Measurements from ENCODE around the gene DNAH1.

Gene DNAH1

DNA sequence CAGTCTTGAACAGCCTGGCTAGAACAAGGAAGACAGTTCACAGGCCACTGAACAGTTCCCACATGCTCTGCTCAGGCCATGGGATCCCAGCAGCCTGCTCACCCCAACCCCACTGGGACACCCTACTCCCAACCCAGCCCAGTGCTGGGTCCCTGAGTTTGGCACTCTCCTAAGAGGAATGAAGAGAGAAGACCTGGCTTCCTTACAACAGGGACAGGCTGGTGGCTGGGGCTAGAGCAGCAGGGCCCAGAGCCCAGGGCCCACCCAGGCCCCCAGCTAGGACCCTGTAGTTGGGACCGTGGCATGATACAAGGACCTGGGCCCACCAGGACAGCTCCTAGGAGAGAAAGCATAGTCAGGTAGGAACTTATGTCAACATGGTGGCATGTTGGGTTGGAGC, 85.4 kb downstream of the DNAH1 start:
- peaks cover under 1% of the 10 kb centered on the region for H3K4me1 Mint-ChIP-seq (ENCODE audit: low read depth)
- no peak overlapping the region for H3K4me3 Mint-ChIP-seq
- H3K9me3 Mint-ChIP-seq (ENCODE audit: low read depth): no peaks in the 10 kb centered on the region
- no peaks in the 10 kb centered on the region for H3K27me3 Mint-ChIP-seq
- H3K36me3 Mint-ChIP-seq: no peaks in the 10 kb centered on the region
- no peak overlapping the region for H3K27ac Mint-ChIP-seq

DNA sequence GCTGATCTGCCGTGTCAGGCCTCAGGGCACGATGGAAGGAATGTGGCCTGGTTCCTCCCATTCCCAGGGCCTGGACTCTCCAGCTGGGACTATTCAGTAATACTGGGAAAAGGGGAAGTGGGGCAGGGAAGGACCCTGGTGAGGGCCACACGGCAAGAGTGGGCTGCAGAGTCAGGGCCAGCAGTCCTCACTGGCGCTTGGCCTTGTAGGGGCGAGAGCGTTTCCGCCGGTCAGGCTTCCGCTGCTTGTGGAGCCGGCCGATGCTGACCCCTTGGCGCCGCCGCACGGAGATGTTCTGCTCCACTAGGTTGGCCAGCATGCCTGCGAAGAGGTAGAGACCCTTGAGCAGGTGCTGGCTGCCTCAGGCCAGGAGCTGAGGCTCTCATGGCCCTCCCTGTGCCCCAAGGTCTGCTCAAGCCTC, 86.0 kb downstream of the DNAH1 start:
- no peak overlapping the region for H3K4me3 Mint-ChIP-seq
- H3K4me1 Mint-ChIP-seq (ENCODE audit: low read depth): peaks cover 4% of the 10 kb centered on the region
- H3K27ac Mint-ChIP-seq: no peak overlapping the region
- H3K9me3 Mint-ChIP-seq (ENCODE audit: low read depth): no peaks in the 10 kb centered on the region
- H3K27me3 Mint-ChIP-seq: no peaks in the 10 kb centered on the region
- H3K36me3 Mint-ChIP-seq: no peaks in the 10 kb centered on the region

DNA sequence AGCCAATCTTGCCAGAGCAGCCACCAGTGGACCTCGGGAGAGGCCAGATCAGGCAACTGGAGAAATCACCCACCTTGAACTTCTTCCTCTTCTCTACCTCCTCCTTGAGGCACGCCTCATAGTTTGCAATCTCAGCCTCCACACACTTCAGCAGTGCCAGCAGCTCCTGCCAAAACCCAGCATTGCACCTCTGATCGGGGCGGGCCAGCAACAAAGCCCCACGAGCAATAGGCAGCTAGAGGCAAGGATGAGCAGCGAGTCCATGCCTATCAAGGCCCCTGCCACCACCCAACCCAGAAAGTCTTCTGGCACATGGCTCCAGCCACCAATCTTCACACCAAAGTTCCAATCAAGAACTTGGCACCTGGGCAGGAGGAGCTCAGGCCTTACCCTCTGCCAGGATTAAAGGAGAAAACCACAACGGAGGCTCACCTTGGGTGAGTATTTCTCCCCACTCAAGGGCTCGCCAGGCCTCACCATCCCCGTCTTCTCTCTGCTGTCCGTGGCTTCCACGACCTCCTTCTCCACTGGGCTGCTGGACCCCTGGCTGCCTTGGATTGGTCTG, 86.7 kb downstream of the DNAH1 start:
- Mint-ChIP-seq H3K27me3 (no peaks in the 10 kb centered on the region), H3K4me3 (no peak overlapping the region), H3K36me3 (no peaks in the 10 kb centered on the region), H3K27ac (no peak overlapping the region), H3K4me1 (ENCODE audit: low read depth) (peaks cover 4% of the 10 kb centered on the region), H3K9me3 (ENCODE audit: low read depth) (no peaks in the 10 kb centered on the region)

- H3K27ac Mint-ChIP-seq: no peak overlapping the region
- H3K27me3 Mint-ChIP-seq: no peaks in the 10 kb centered on the region
- peaks cover 2% of the 10 kb centered on the region for H3K36me3 Mint-ChIP-seq
- peaks cover 7% of the 10 kb centered on the region for H3K4me1 Mint-ChIP-seq (ENCODE audit: low read depth)
- no peak overlapping the region for H3K4me3 Mint-ChIP-seq
- H3K9me3 Mint-ChIP-seq (ENCODE audit: low read depth): no peaks in the 10 kb centered on the region
Measured at GRCh38 chr3:52403271-52403841, 87.2 kb downstream of the DNAH1 start.

- no peak overlapping the region for H3K27ac Mint-ChIP-seq
- peaks cover 13% of the 10 kb centered on the region for H3K4me1 Mint-ChIP-seq (ENCODE audit: low read depth)
- H3K27me3 Mint-ChIP-seq: no peaks in the 10 kb centered on the region
- peaks cover 2% of the 10 kb centered on the region for H3K36me3 Mint-ChIP-seq
- H3K4me3 Mint-ChIP-seq: no peak overlapping the region
- no peaks in the 10 kb centered on the region for H3K9me3 Mint-ChIP-seq (ENCODE audit: low read depth)
Measured at GRCh38 chr3:52403955-52404354, 87.8 kb downstream of the DNAH1 start.

- Mint-ChIP-seq H3K4me3 (no peak overlapping the region), H3K27ac (no peak overlapping the region), H3K27me3 (no peaks in the 10 kb centered on the region), H3K36me3 (peaks cover 2% of the 10 kb centered on the region), H3K9me3 (ENCODE audit: low read depth) (no peaks in the 10 kb centered on the region), H3K4me1 (ENCODE audit: low read depth) (peaks cover 16% of the 10 kb centered on the region)
Measured at GRCh38 chr3:52404391-52404790, 88.3 kb downstream of the DNAH1 start.

- Mint-ChIP-seq H3K4me1 (ENCODE audit: low read depth) (peaks cover 16% of the 10 kb centered on the region), H3K27ac (no peak overlapping the region), H3K36me3 (peaks cover 2% of the 10 kb centered on the region), H3K9me3 (ENCODE audit: low read depth) (no peaks in the 10 kb centered on the region), H3K27me3 (no peaks in the 10 kb centered on the region), H3K4me3 (no peak overlapping the region)
Measured at GRCh38 chr3:52405066-52405465, 88.9 kb downstream of the DNAH1 start.

DNA sequence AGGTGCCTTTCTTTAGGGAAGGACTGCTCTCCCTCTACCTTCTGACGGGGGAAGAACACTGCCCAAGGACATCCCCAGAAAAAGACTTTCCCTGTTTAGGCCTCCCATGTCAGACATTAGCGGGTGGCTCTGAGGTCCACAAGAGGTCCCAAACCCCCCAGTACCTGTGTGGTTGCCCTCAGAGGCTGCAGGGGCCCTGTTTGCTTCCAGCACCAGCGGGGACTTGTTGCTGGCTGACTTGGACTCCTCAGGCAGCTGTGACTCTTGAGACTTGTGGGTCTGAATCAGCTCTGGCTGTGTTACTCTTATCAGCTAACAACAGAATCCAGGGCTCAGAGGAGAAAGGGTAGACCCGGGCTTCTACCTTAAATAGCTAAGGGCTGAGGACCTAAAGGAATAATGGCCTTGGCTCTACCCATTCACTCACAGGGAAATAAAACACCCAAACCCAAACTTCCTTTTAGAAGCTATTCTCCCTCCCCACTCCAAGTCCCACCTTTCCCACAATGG, 89.5 kb downstream of the DNAH1 start:
- peaks cover 2% of the 10 kb centered on the region for H3K36me3 Mint-ChIP-seq
- H3K4me1 Mint-ChIP-seq (ENCODE audit: low read depth): peaks cover 16% of the 10 kb centered on the region
- H3K9me3 Mint-ChIP-seq (ENCODE audit: low read depth): no peaks in the 10 kb centered on the region
- H3K4me3 Mint-ChIP-seq: no peak overlapping the region
- no peaks in the 10 kb centered on the region for H3K27me3 Mint-ChIP-seq
- no peak overlapping the region for H3K27ac Mint-ChIP-seq

GRCh38 chr3:52406231-52406661, 90.1 kb downstream of the DNAH1 start:
- H3K4me1 Mint-ChIP-seq (ENCODE audit: low read depth): peaks cover 20% of the 10 kb centered on the region
- no peaks in the 10 kb centered on the region for H3K27me3 Mint-ChIP-seq
- H3K27ac Mint-ChIP-seq: no peak overlapping the region
- H3K36me3 Mint-ChIP-seq: peaks cover 2% of the 10 kb centered on the region
- H3K4me3 Mint-ChIP-seq: no peak overlapping the region
- H3K9me3 Mint-ChIP-seq (ENCODE audit: low read depth): no peaks in the 10 kb centered on the region

- Mint-ChIP-seq H3K4me3 (no peak overlapping the region), H3K27ac (peak overlapping the region; percentile 41), H3K36me3 (peaks cover 2% of the 10 kb centered on the region), H3K9me3 (ENCODE audit: low read depth) (no peaks in the 10 kb centered on the region), H3K4me1 (ENCODE audit: low read depth) (peaks cover 27% of the 10 kb centered on the region), H3K27me3 (no peaks in the 10 kb centered on the region)
Measured at GRCh38 chr3:52406791-52407510, 90.8 kb downstream of the DNAH1 start.

- H3K4me1 Mint-ChIP-seq (ENCODE audit: low read depth): peaks cover 35% of the 10 kb centered on the region
- H3K4me3 Mint-ChIP-seq: peak overlapping the region; percentile 96
- peak overlapping the region; percentile 85 for H3K27ac Mint-ChIP-seq
- H3K27me3 Mint-ChIP-seq: no peaks in the 10 kb centered on the region
- H3K9me3 Mint-ChIP-seq (ENCODE audit: low read depth): no peaks in the 10 kb centered on the region
- peaks cover 2% of the 10 kb centered on the region for H3K36me3 Mint-ChIP-seq
Measured at GRCh38 chr3:52407779-52408178, 91.7 kb downstream of the DNAH1 start.

- H3K4me3 Mint-ChIP-seq: peak overlapping the region; percentile 96
- H3K4me1 Mint-ChIP-seq (ENCODE audit: low read depth): peaks cover 36% of the 10 kb centered on the region
- no peaks in the 10 kb centered on the region for H3K9me3 Mint-ChIP-seq (ENCODE audit: low read depth)
- no peaks in the 10 kb centered on the region for H3K27me3 Mint-ChIP-seq
- peaks cover 2% of the 10 kb centered on the region for H3K36me3 Mint-ChIP-seq
- H3K27ac Mint-ChIP-seq: peak overlapping the region; percentile 85
Measured at GRCh38 chr3:52408466-52408865, 92.3 kb downstream of the DNAH1 start.

DNA sequence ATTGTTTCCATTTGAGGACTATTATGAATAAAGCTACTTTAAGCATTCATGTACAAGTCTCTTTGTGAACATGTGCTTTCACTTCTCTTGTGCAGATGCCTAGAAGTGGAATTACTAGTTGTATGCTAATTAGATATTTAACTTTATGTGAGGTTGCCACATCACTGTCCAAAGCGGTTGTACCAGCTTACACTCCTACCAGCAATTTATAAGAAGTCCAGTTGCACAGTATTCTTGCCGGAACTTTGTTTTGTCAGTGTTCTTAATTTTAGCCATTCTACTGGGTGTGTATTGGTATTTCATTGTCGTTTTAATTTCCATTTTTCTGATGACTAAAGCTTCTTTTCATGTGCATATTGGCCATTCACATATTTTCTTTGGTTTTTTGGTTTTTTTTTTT, 99.7 kb downstream of the DNAH1 start:
- Mint-ChIP-seq H3K27ac (no peak overlapping the region), H3K27me3 (no peaks in the 10 kb centered on the region), H3K4me3 (no peak overlapping the region), H3K4me1 (ENCODE audit: low read depth) (peaks cover 22% of the 10 kb centered on the region), H3K9me3 (ENCODE audit: low read depth) (no peaks in the 10 kb centered on the region), H3K36me3 (no peaks in the 10 kb centered on the region)

GRCh38 chr3:52420388-52420787, 104.3 kb downstream of the DNAH1 start:
- no peaks in the 10 kb centered on the region for H3K9me3 Mint-ChIP-seq (ENCODE audit: low read depth)
- H3K4me1 Mint-ChIP-seq (ENCODE audit: low read depth): no peaks in the 10 kb centered on the region
- no peaks in the 10 kb centered on the region for H3K27me3 Mint-ChIP-seq
- no peaks in the 10 kb centered on the region for H3K36me3 Mint-ChIP-seq
- no peak overlapping the region for H3K4me3 Mint-ChIP-seq
- H3K27ac Mint-ChIP-seq: no peak overlapping the region

- H3K4me1 Mint-ChIP-seq (ENCODE audit: low read depth): no peaks in the 10 kb centered on the region
- H3K36me3 Mint-ChIP-seq: no peaks in the 10 kb centered on the region
- no peaks in the 10 kb centered on the region for H3K27me3 Mint-ChIP-seq
- H3K9me3 Mint-ChIP-seq (ENCODE audit: low read depth): no peaks in the 10 kb centered on the region
- H3K27ac Mint-ChIP-seq: no peak overlapping the region
- no peak overlapping the region for H3K4me3 Mint-ChIP-seq
Measured at GRCh38 chr3:52422669-52423068, 106.5 kb downstream of the DNAH1 start.
